Sigmoid colon (tissue), 7 donors: ENCODE measurements around the gene KLK6. TPM values are rescaled to one million over a fixed set of nuclear protein-coding genes. Genes with fewer than 3 reads are reported as not detected.
A peak's percentile ranks its signal among the peaks of the same experiment; 100 is the strongest.

ENCODE experiments used
- DNase-seq: peaks from one replicate; pipeline ENCODE4 v3.0.0-alpha.2; 2019
- H3K27ac ChIP-seq, 4 donors: fragments of 200-600 bp; sonication (generic); one replicate each; pipeline ENCODE4 v1.5.1; 2016 to 2019; ENCODE audit warnings: mild to moderate bottlenecking in 1 of 4
- H3K27me3 ChIP-seq, 3 donors: fragments of 200-600 bp; sonication (generic); one replicate each; pipeline ENCODE4 v1.5.1; 2019; ENCODE audit warnings: mild to moderate bottlenecking in 1 of 3
- H3K36me3 ChIP-seq, 4 donors: fragments of 200-600 bp; sonication (generic); one replicate each; pipeline ENCODE4 v1.5.1; 2016 to 2019
- H3K4me1 ChIP-seq, 4 donors: fragments of 200-600 bp; sonication (generic); one replicate each; pipeline ENCODE4 v1.5.1; 2017 to 2019
- H3K4me3 ChIP-seq, 4 donors: fragments of 200-600 bp; sonication (generic); one replicate each; pipeline ENCODE4 v1.5.1; 2017 to 2019; ENCODE audit warnings: mild to moderate bottlenecking in 2 of 4, moderate library complexity in 1 of 4
- H3K9me3 ChIP-seq, 4 donors: fragments of 200-600 bp in 3 of 4; sonication (generic) in 3 of 4; one replicate each; pipeline versions ENCODE4 v1.5.1 to v1.6.1; 2013 to 2019
- EP300 ChIP-seq, 4 donors: sonication (generic); formaldehyde crosslinking; IDR thresholded peaks; one replicate each; pipeline ENCODE4 v1.6.1; 2017; ENCODE audit warnings: antibody characterized with exemption in 4 of 4
- POLR2A ChIP-seq, 2 donors: fragments of 450-650 bp; IDR thresholded peaks; one replicate each; pipeline ENCODE4 v1.6.1; 2016; ENCODE audit warnings: antibody characterized with exemption in 2 of 2, mild to moderate bottlenecking in 2 of 2, moderate library complexity in 2 of 2
- POLR2AphosphoS5 ChIP-seq, 4 donors: sonication (generic); formaldehyde crosslinking; IDR thresholded peaks; one replicate each; pipeline ENCODE4 v1.6.1; 2017; ENCODE audit warnings: antibody characterized with exemption in 4 of 4
- WGBS, 2 donors: extraction: QIAGEN DNeasy Blood & Tissue Kit; methylation state at CpG; one replicate each; pipeline ENCODE4 v1.1.7; 2013; 5-methylcytosine and 5-hydroxymethylcytosine counted together
- intact Hi-C: fragments of 100-400 bp; cut with DNase I; formaldehyde crosslinking; loops from one replicate; pipeline ENCODE4 v1.15.1; 2023
- polyA plus RNA-seq, 3 donors: library from polyadenylated mRNA; stranded (reverse); fragments of 200-250 nt; gene quantifications; one replicate each; pipeline ENCODE4 v1.2.3, GENCODE V29; 2013
- total RNA-seq, 4 donors: library from RNA; depleted of rRNA; stranded (reverse); fragments of >200 nt; gene quantifications; one replicate each; pipeline ENCODE4 v1.1.0, GENCODE V29; 2016
- TF ChIP-seq, protein P1 (sequence below), 4 experiments: fragments of 450-650 bp in 3 of 4; fragments of 200-600 bp in 1 of 4; IDR thresholded peaks; one replicate each; pipeline ENCODE4 v1.5.1; 2016 to 2019; ENCODE audit warnings: antibody characterized with exemption in 4 of 4, mild to moderate bottlenecking in 3 of 4, moderate library complexity in 2 of 4
- donor health status: healthy with polysubstance abuse.
- donor health status: Bipolar disorder and iron deficiency.
- donor health status: healthy.

Gene KLK6
- total and polyA plus RNA-seq, 7 donors, result not detected

DNA sequence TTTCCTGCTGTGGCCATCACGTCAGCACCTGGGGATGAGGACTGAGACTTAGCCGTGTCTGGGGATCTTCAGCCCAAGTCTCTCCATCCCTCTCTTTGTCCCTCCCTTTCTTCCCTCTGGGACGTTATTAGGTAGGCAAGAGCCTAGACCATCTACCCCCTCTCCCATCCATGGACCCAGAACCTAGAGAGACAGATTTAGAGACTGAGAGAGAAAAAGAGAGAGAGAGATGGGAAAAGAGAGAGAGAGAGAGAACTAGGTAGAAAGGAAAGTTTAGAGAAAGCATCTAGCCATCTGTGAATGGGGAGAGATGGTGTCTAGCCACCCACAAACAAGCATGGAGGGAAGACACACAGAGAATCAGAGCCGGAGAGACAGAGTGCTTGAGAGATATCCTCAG is 58.7 kb downstream of the KLK6 start:
- Histone ChIP-seq H3K4me1 (peaks cover 0 to 6% (median 0%) of the 10 kb centered on the region in 4 donors), H3K27me3 (peaks cover 19 to 83% (median 53%) of the 10 kb centered on the region in 3 donors), H3K9me3 (peaks cover 0 to 3% (median 0%) of the 10 kb centered on the region in 4 donors), H3K4me3 (no peak overlapping the region), H3K27ac (no peak overlapping the region), H3K36me3 (no peaks in the 10 kb centered on the region)
- intact Hi-C loops, result no loop called here
- 72 to 73% methylated on average over 4 of the region's 4 CpGs for WGBS, 2 donors
- DNase-seq, result no peak
- TF ChIP-seq, protein P1, sequence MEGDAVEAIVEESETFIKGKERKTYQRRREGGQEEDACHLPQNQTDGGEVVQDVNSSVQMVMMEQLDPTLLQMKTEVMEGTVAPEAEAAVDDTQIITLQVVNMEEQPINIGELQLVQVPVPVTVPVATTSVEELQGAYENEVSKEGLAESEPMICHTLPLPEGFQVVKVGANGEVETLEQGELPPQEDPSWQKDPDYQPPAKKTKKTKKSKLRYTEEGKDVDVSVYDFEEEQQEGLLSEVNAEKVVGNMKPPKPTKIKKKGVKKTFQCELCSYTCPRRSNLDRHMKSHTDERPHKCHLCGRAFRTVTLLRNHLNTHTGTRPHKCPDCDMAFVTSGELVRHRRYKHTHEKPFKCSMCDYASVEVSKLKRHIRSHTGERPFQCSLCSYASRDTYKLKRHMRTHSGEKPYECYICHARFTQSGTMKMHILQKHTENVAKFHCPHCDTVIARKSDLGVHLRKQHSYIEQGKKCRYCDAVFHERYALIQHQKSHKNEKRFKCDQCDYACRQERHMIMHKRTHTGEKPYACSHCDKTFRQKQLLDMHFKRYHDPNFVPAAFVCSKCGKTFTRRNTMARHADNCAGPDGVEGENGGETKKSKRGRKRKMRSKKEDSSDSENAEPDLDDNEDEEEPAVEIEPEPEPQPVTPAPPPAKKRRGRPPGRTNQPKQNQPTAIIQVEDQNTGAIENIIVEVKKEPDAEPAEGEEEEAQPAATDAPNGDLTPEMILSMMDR (IDR thresholded peaks at IDR 0.05), result no peak
- TF ChIP-seq EP300 (IDR thresholded peaks at IDR 0.05) (no peak), POLR2A (IDR thresholded peaks at IDR 0.05) (no peak), POLR2AphosphoS5 (IDR thresholded peaks at IDR 0.05) (no peak)

DNA sequence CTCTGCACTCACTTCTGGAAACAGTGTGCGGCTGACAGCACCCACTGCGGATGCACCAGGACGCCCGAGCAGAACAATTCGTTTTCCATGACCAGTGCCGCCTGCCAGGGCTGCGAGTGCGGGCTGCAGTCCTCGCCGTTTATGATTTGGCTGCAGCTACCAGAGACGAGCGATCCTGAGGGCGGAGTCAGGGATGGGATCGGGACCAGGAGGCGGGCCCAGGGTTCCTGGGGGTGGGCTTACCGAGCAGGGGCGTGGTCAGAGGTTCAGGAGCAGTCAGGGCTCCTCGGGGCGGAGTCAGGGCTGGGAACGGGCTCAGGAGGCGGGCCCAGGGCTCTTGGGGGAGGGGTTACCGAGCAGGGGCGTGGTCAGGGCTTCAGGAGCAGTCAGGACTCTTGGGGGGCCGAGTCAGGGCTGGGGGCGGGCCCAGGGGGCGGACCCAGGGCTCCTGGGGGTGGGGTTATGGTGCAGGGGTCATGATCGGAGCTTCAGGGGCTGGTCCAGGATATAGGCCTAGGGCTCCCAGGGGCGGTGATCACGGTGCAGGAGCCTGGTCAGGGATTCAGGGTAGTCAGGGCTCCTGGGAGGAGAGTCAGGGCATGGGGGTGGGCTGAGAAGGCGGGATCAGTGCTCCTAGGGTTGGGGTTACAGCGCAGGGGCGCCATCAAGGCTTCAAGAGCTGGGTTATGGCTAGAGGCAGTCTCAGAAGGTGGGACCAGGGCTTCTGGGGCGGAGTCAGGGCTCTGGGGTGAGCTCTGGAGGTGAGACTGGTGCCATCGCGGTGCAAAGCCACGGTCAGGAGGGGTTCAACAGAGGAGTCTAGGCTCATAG is 59.9 kb downstream of the KLK6 start:
- intact Hi-C loops, result no loop called here
- H3K36me3 ChIP-seq, result no peaks in the 10 kb centered on the region
- H3K27ac ChIP-seq, result no peak overlapping the region
- DNase-seq, result no peak
- TF ChIP-seq POLR2AphosphoS5 (IDR thresholded peaks at IDR 0.05) (no peak), EP300 (IDR thresholded peaks at IDR 0.05) (no peak), POLR2A (IDR thresholded peaks at IDR 0.05) (no peak)
- TF ChIP-seq, protein P1 (IDR thresholded peaks at IDR 0.05), result no peak
- peaks cover 0 to 3% (median 0%) of the 10 kb centered on the region in 4 donors for H3K9me3 ChIP-seq
- peaks cover 0 to 6% (median 0%) of the 10 kb centered on the region in 4 donors for H3K4me1 ChIP-seq
- H3K4me3 ChIP-seq, result peak overlapping the region in 1 of 4 donors; percentile 17
- WGBS, 2 donors, result 5 to 6% methylated on average over 36 of the region's 36 CpGs
- H3K27me3 ChIP-seq, result peaks cover 19 to 85% (median 53%) of the 10 kb centered on the region in 3 donors

Other genes with a start within 250 kb of the KLK6 start
- gene SHANK1, start 249.8 kb downstream of the KLK6 start, total RNA-seq, result 1 to 10 TPM in 2 of 4 donors, under 1 TPM in 2; under 0.01 to 1.2 (median 0.54) TPM
- under 1 TPM in 1 of 3 donors, not detected in 2; 0.19 TPM for gene SHANK1, start 249.8 kb downstream of the KLK6 start, polyA plus RNA-seq
- 10 to 100 TPM in 3 of 4 donors, 1 to 10 TPM in 1; 9.5 to 20.2 (median 14.6) TPM for gene CLEC11A, start 246.2 kb downstream of the KLK6 start, total RNA-seq
- 1 to 10 TPM; 2.1 to 6.1 (median 3.6) TPM for gene CLEC11A, start 246.2 kb downstream of the KLK6 start, polyA plus RNA-seq
- gene GPR32, start 199.1 kb downstream of the KLK6 start, total RNA-seq, result not detected
- gene GPR32, start 199.1 kb downstream of the KLK6 start, polyA plus RNA-seq, result not detected
- not detected for gene ACP4, start 179.2 kb downstream of the KLK6 start, total RNA-seq
- gene ACP4, start 179.2 kb downstream of the KLK6 start, polyA plus RNA-seq, result not detected
- not detected for gene KLK1, start 145.8 kb downstream of the KLK6 start, total RNA-seq
- 100 to 1,000 TPM in 2 of 3 donors, 10 to 100 TPM in 1; 44.6 to 398 (median 277) TPM for gene KLK1, start 145.8 kb downstream of the KLK6 start, polyA plus RNA-seq
- gene KLK15, start 136.0 kb downstream of the KLK6 start, total RNA-seq, result not detected
- gene KLK15, start 136.0 kb downstream of the KLK6 start, polyA plus RNA-seq, result 10 to 100 TPM in 1 of 3 donors, 1 to 10 TPM in 2; 2.1 to 10.2 (median 2.8) TPM
- not detected for gene KLK3, start 114.7 kb downstream of the KLK6 start, total RNA-seq
- 1 to 10 TPM; 1.8 to 4.2 (median 3.0) TPM for gene KLK3, start 114.7 kb downstream of the KLK6 start, polyA plus RNA-seq
- not detected for gene KLK2, start 96.2 kb downstream of the KLK6 start, total RNA-seq
- under 1 TPM in 1 of 3 donors, not detected in 2; 0.28 TPM for gene KLK2, start 96.2 kb downstream of the KLK6 start, polyA plus RNA-seq
- not detected for gene KLK4, start 58.2 kb downstream of the KLK6 start, total RNA-seq
- gene KLK4, start 58.2 kb downstream of the KLK6 start, polyA plus RNA-seq, result 1 to 10 TPM in 2 of 3 donors, under 1 TPM in 1; 0.39 to 2.8 (median 1.2) TPM
- gene KLK5, start 16.6 kb downstream of the KLK6 start, total RNA-seq, result not detected
- gene KLK5, start 16.6 kb downstream of the KLK6 start, polyA plus RNA-seq, result not detected
- not detected for gene KLK7, start 14.3 kb upstream of the KLK6 start, total RNA-seq
- gene KLK7, start 14.3 kb upstream of the KLK6 start, polyA plus RNA-seq, result not detected
- not detected for gene KLK8, start 32.0 kb upstream of the KLK6 start, total RNA-seq
- gene KLK8, start 32.0 kb upstream of the KLK6 start, polyA plus RNA-seq, result not detected
- 1 to 10 TPM in 1 of 4 donors, under 1 TPM in 1, not detected in 2; 0.82 to 2.5 TPM for gene KLK10, start 50.1 kb upstream of the KLK6 start, total RNA-seq
- under 1 TPM; 0.60 to 0.69 (median 0.67) TPM for gene KLK10, start 50.1 kb upstream of the KLK6 start, polyA plus RNA-seq
- under 1 TPM in 1 of 4 donors, not detected in 3; 0.71 TPM for gene KLK11, start 57.0 kb upstream of the KLK6 start, total RNA-seq
- under 1 TPM in 1 of 3 donors, not detected in 2; 0.76 TPM for gene KLK11, start 57.0 kb upstream of the KLK6 start, polyA plus RNA-seq
- not detected for gene KLK12, start 65.4 kb upstream of the KLK6 start, total RNA-seq
- gene KLK12, start 65.4 kb upstream of the KLK6 start, polyA plus RNA-seq, result 1 to 10 TPM in 1 of 3 donors, not detected in 2; 2.6 TPM
- not detected for gene KLK13, start 95.5 kb upstream of the KLK6 start, total RNA-seq
- gene KLK13, start 95.5 kb upstream of the KLK6 start, polyA plus RNA-seq, result under 1 TPM in 2 of 3 donors, not detected in 1; 0.58 to 0.60 TPM
- not detected for gene KLK14, start 113.3 kb upstream of the KLK6 start, total RNA-seq
- gene KLK14, start 113.3 kb upstream of the KLK6 start, polyA plus RNA-seq, result under 1 TPM in 1 of 3 donors, not detected in 2; 0.51 TPM
- gene CTU1, start 138.8 kb upstream of the KLK6 start, total RNA-seq, result 1 to 10 TPM; 5.7 to 9.0 (median 7.3) TPM
- 1 to 10 TPM in 1 of 3 donors, under 1 TPM in 2; 0.60 to 2.4 (median 0.92) TPM for gene CTU1, start 138.8 kb upstream of the KLK6 start, polyA plus RNA-seq
- gene SIGLEC9, start 155.3 kb upstream of the KLK6 start, total RNA-seq, result 1 to 10 TPM; 2.5 to 9.5 (median 7.0) TPM
- gene SIGLEC9, start 155.3 kb upstream of the KLK6 start, polyA plus RNA-seq, result 1 to 10 TPM; 2.4 to 8.8 (median 2.9) TPM
- 1 to 10 TPM; 1.1 to 3.0 (median 1.9) TPM for gene SIGLEC7, start 172.7 kb upstream of the KLK6 start, total RNA-seq
- 1 to 10 TPM; 1.8 to 8.3 (median 3.1) TPM for gene SIGLEC7, start 172.7 kb upstream of the KLK6 start, polyA plus RNA-seq